GM12801 (cell line): ENCODE data around the gene ATOH8.

Experiments
- CTCF ChIP-seq: IDR thresholded peaks from one replicate; pipeline ENCODE4 v1.5.1; 2011; ENCODE audit warnings: control low read depth; ENCODE audit not compliant: insufficient read length; ENCODE audit errors: extremely low read depth

Gene ATOH8

DNA sequence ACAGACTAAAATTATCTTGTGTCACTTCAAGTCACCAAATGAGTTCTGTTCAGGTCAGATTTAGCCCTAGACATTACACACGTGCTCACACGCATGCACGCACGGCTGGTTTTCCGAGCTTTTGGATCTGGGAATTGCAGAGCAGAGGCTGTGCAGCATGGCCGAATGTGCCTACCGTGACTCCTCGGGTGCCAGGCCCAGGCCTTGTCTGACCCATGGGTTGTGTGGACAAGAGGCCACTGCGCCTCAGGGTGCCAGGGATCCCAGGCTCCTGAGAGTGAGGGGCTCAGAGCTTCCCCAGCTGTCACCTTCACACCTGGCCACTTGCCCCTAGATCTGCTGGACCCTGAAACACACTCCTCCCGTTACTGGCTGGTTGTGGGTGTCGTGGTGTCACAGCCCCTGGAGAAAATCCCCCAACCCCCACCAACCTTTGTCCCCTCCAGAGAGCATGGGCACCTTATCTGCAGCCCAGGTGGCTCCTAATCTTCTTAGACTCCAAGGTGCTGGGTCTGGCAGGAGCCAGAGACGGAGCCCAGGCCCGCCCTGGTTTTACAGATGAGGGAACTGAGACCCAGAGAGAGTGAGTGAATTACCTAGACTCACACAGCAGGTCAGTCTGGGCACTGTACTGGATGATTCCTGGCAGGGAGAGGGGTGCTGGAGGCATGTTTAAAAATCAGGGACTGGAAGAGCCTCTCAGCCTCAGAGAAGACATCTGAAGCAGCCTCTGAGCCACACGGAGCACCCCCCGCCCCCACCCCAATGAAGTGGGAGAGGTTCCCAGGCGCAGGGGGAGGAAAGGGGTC, 56.8 kb downstream of the ATOH8 start:
- no peak for TF ChIP-seq CTCF

DNA sequence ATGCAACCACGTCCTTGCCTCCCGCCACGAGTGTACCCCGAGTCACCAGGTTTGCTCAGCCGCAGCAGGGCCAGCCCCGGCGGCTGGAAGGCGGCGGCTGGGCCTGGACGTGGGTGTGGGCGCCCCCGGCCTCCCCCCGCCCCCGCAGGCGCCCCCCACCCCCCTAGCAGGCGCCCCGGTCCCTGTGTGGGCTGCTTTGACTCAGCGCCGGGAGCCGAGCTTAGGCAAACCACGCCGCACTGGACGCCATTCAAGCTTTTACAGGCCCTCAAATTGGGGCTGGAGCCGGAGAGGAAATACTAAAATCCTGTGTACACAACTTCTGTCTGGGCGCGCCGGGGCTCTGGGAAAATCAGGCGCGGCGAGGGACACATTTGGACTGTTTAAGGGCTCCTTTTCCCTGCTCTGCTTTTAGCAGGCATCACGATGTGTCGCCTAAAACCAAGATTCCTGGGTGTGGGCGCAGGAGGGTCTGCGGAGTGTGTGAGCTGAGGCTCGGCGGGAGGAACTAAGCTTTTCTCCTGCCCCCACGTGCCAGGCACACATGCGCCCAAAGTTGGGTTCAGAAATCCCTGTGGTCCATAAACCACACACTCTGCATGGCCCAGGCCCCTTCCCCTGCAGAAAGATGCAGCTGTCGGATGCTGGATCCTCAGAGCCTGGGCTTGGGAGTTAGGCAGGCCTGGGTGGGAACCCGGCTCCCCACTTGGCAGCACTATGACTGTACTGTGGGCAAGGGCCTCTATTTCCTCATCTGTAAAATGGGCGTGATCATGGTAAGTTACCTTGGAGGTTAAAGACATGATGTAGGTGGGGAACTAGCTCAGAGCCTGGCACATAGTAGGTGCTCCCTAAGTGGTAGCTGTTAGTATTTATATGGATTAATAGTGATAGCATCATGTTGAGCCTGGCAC, 57.6 kb downstream of the ATOH8 start:
- TF ChIP-seq CTCF, result no peak

DNA sequence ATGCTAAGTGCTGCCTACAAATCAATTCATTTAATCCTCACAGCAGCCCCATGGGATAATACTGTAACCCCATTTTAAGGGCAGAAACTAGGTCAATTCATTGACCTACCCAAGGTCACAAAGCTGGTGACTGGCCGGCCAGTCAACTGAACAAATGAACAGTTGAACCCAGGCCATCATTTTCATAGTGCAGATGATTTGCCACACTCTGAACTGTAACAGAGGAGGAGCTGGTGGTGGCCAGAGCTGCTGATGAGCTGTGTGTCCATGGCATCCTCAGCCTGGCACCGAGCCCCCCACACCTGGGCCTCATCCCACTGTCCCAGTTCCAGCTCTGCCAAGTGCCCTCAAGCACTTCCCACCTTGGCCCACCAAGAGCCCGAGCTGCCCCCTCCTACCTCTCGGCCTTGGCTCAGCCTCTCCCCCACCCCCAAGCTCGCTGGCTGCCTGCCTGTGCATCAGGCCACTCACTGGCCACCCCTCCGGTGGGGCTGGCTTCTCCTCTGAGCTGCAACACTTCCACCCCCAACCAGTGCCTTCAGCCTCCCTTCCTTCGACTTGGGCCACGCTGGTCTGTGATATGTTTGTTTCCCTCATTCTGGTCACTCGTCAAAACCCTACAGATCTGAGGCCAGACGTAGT, 58.4 kb downstream of the ATOH8 start:
- no peak for TF ChIP-seq CTCF

DNA sequence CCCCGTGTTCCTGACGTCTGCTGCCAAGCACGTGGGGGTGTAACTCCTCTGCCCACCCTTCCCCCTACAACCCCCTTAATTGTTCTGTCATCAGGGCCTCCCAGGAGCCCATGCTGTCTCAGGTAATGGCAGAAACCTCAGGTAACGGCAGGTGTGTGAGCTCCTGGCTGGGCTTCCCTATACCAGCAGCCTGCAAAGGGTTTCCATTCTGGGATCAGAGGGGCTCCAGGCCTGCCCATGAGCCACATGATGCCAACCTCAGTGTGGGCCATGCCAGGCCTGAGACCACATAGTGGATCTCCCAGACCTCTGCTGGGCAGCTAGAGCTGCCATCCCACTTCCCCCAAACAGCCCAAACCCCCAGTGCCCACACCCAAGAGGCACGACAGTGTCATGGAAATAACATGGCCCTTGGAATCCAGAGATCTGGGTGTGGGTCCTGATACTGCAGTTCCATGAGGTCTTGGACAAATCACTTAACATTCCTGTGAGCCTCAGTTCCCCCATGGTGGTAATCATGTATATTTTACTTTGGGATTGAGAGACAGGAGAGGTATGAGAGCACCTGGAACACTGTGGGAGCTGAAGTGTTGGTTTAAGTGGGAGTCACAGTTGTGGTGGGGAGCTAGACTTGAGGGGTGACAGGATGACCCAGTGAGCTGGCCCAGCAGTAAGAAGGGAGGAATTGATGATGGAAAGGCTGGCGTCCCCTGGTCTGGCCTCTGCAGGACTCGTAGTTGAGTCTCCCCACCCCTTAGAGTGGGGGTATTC, 59.6 kb downstream of the ATOH8 start:
- no peak for TF ChIP-seq CTCF

GRCh38 chr2:85813982-85814801, 60.4 kb downstream of the ATOH8 start:
- TF ChIP-seq CTCF, result no peak

DNA sequence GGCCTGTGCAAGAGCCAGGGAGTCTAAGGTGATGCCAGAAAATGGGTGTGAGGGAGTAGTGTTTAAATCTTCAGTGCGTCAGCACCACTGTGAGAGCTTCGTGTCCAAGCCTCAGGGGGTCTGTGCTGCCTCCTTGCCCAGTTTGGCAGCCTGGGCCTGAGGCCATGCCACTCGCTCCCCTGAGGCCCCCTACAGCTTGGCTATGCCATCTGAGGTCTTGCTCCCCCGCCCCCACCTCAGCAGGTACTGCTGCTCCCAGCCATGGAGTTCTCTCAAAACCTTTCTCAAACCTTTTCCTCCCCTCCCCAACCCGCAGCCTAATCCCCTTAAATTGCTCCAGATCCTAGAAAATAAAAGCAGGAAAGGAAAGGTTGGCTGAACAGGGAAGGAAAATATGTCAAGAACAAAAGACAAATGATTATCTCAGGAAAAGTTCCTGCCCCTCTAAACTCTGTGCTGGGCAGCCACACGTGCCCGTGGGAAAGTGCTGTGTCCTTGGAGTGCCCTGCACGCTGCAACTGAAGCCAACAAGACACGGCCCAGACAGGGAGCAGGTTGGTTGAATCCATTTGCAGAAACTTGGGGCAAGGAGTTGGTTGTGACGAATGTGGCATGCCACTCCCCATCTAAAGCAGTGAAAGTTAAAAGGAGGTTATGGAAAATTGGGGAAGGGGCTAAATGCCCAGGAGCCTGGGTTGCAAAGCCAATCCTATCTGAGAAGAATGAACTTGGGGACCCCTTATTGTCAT, 61.2 kb downstream of the ATOH8 start:
- TF ChIP-seq CTCF, result no peak
